G401.6 (cell line): ENCODE measurements around the gene DBI.
"Not testable (repeated sequence)": the region's sequence is repeated elsewhere in the genome, so short reads cannot be mapped to it uniquely, and the experiment has no call there.

Experiments
- FAIRE-seq: peaks from 2 replicates; lab custom pipeline; 2012; peaks lifted over from hg19 to GRCh38; lab: Jason Lieb, UNC

DBI gene

DNA sequence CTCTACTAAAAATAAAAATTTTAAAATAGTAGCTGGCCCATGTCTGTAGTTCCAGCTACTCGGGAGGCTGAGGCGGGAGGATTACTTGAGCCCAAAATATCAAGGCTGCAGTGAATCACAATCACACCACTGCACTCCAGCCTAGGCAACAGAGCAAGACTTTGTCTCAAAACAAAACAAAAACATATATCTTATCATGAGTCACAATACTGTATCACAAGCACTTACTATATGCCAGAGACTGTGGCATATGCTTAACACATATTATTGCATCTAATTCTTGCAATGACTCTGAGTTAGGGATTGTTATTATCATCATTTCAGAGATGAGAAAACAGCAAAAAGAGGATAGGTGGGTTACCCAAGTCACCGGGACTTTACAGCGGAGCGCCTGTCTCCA, 35.3 kb downstream of the DBI start:
- no peak for FAIRE-seq

DNA sequence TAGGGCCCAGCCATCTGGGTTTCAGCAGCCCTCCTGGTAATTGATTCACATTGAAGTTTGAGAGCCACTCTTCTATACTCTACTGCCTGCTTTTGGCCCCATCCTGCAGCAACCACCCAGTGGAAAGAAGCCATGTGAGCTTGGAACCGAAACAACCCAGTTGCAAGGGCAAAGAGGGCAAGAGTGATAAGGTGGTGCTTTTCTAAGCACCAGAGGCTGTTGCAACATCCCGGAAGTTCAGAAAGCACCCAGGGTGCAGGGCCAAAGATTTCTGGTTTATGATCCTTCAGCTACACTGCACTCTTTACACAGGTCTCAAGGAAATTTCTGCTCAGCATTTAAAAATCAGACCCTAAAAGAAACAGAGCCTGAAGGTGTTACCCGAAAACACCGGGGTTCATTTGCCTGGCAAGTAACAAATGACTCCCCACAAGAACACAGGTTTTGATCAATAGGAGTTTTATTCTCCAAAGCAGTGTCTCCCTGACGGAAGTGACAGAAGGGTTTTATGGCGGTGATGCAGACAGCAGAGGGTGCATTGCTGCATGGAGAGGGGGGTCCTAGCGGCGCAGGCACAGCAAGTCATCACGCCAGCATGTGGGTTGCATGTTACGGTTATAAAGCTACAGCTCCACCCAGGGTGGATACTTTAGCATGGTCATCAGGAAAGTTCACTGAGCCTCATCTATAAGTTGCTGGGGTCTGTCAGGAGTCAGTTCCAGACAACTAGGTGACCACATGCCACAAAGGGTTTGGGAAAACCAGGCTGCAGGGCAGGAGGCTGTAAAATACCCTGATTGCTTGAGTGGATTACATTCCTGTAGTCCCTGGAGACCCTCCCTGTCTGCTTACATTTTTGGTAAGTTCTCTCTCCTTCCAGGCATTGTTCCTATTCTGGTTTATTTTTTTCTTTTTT, 36.1 kb downstream of the DBI start:
- FAIRE-seq = no peak

GRCh38 chr2:119403618-119404017, 36.8 kb downstream of the DBI start:
- FAIRE-seq = not testable (repeated sequence)

DNA sequence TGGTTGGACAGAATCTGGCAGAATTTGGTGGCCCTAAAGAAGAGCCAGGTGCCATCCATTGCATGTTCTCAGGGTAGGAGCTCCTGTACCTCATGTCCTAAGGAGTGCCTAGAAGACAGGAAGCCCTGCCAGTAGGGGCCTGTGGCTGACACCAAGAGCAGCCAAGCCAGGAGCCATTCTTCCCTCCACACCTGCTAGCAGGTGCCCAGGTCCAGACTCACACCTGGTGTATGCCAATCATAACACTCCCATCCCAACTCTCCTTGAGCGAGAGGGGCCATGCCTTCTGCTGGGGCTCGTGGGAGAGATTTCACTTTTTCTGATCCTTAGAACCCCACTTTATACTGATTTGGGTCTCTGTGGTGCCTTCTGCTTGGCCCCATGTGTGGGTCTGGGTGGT, 38.4 kb downstream of the DBI start:
- no peak for FAIRE-seq

GRCh38 chr2:119407430-119408220, 40.8 kb downstream of the DBI start:
- FAIRE-seq = peak; percentile 74

- no peak for FAIRE-seq
Measured at GRCh38 chr2:119408221-119408619, 41.4 kb downstream of the DBI start.

DNA sequence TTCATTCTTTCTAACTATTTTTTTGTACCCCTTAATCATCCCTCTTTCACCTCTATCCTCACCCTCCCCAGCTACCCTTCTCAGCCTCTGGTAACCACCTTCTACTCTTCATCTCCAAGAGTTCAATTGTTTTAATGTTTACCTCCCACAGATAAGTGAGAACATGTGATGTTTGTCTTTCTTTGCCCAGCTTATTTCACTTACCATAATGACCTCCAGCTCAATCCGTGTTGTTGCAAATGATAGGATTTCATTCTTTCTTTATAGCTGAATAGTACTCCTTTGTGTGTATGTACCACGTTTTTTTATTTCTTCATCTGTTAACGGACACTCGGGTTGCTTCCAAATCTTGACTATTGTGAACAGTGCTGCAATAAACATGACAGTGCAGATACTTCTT, 42.7 kb downstream of the DBI start:
- FAIRE-seq = no peak

DNA sequence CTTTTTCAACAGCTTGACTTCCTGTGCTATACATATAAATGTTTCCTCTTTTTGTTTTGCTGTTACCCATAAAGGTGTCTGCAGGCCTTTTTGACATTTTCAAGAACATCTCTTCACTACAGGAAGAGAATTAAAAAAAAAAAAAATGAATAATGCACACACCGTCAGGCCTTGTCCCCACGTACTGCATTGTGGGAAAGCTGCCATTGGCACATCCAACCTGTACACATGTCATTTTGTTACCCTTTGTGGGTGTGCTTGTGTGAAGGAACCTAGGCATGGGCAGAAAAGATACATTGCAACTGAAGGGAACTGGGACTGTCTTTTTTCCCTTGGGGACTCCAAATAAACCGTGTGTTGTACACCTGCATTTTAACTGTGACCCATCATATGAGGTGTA, 48.1 kb downstream of the DBI start:
- no peak for FAIRE-seq

DNA sequence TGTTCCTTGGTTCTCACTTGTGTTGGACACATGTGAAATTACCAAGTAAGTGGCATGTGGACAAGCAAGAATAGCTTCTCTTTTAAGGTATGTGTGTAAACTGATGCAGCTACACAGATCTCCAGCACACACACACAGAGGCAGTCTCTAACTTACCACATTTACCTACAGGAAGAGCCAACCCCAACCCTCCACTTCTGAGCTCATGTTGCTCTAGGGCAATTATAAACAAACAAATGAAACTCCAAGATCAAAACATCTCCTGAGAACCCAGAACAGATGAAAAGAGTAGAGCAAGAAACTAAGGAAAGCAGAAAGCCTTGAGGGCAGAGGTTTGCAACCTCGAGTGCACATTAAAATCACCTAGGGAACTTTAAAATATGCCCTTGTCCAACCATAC, 48.9 kb downstream of the DBI start:
- FAIRE-seq = no peak

GRCh38 chr2:119416299-119416923, 49.6 kb downstream of the DBI start:
- no peak for FAIRE-seq

DNA sequence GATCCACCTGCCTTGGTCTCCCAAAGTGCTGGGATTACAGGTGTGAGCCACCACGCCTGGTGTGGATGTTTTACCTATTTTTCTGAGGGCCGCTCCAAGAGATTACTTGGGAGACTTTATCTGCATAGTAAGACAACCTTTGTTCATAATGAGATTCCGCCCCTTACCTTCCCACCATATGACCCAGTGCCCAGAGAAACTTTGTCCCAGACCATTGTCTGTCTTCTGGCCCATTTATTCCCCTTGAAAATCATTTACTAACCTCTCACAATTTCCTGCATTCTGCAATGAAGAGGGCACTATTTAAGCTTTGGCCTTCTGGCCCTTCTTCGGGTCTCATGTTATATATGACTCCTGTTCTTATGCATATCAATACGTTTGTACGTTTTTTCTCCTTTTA, 51.1 kb downstream of the DBI start:
- no peak for FAIRE-seq

- no peak for FAIRE-seq
Measured at GRCh38 chr2:119419065-119419464, 52.3 kb downstream of the DBI start.

DNA sequence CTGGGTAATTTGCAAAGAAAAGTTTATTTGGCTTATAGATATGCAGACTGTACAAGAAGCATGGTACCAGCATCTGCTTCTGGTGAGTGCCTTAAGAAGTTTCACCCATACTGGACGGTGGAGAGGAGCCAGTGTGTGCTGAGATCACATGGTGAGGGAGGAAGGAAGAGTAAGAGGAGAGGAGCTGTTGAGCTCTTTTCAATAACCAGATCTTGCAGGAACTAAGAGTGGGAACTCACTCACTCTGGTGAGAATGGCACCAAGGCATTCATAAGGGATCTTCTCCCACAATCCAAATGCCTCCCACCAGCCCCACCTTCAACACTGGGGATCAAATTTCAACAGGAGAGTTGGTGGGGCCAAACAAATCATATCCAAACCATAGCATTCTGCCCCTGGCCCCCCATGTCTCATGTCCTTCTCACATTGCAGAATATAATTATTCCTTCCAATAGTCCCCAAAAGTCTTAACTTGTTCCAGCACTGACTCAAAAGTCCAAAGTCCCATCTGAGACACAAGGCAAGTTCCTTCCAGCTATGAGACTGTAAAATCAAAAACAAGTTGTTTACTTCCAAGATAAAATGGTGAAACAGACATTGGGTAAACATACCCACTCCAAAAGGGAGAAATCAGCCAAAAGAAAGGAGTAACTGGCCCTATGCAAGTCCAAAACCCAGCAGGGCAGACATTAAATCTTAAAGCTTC, 53.2 kb downstream of the DBI start:
- no peak for FAIRE-seq

DNA sequence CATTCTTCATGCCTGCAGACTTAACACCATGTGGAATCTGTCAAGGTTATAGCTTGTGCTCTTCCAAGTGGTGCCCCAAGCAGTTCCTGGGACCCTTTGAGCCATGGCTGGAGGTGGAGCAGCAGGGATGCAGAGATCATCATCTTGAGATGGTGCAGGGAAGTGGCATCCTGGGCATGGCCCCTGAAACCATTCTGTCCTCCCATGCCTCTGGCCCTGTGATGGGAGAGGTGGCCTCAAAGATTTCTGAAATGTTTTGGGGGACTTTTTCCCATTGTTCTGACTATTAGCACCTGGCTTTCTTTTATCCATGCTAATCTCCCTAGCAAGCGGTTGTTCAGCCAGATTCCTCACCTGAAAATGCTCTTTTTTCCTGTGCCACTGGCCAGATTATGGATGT, 54.5 kb downstream of the DBI start:
- no peak for FAIRE-seq

DNA sequence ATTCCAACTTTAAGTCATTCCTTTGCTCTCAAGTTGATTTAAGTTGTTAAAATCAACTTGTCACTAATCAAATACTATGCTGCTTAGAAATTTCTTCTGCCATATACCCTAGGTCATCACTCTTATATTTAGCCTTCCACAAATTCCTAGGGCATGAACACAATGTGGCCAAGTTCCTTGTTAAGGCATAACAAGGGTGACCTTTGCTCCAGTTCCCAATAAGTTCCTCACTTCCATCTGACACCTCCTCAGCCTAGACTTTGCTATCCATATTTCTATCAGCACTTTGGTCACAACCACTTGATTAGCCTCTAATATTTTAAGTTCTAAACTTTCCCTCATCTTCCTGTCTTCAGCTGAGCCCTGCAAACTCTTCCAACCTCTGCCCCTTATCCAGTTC, 55.0 kb downstream of the DBI start:
- FAIRE-seq = no peak
